GM13977 (cell line): ENCODE measurements around the gene C6orf120.

Source experiments
- DNase-seq: peaks from one replicate; pipeline ENCODE4 v3.0.0; 2012; ENCODE audit warnings: low spot score
- CTCF ChIP-seq: IDR thresholded peaks from 2 replicates; pipeline ENCODE4 v1.5.1; 2012; ENCODE audit warnings: mild to moderate bottlenecking, control low read depth; ENCODE audit not compliant: insufficient read depth; ENCODE audit errors: extremely low read depth, missing control alignments
- in situ Hi-C: fragments of 300-500 bp; cut with MboI; formaldehyde crosslinking; loops from one replicate; pipeline ENCODE4 v1.12.0; 2022; ENCODE audit warnings: low sequenced_read_pairs, low pct_unique_long_range_greater_than_20kb, mixed read lengths, inconsistent platforms; ENCODE audit not compliant: unreplicated experiment

C6orf120 gene

GRCh38 chr6:169745405-169745804 lies 43.5 kb downstream of the C6orf120 start:
- no peak for TF ChIP-seq CTCF
- DNase-seq, result no peak
- in situ Hi-C loops, result no loop called here

- DNase-seq, result no peak
- in situ Hi-C loops, result no loop called here
- TF ChIP-seq CTCF, result no peak
Measured at GRCh38 chr6:169746556-169746955, 44.6 kb downstream of the C6orf120 start.

- in situ Hi-C loops, result no loop called here
Measured at GRCh38 chr6:169751242-169752073, 49.5 kb downstream of the C6orf120 start, which contains the start of the genes DYNLT2 and ERMARD. DYNLT2 (minus strand) TSS chr6:169751572; CDS start chr6:169751458, 114 bp downstream. ERMARD (plus strand) TSS chr6:169751622; CDS start chr6:169751658, 36 bp downstream.

GRCh38 chr6:169752074-169752623 lies 50.2 kb downstream of the C6orf120 start:
- in situ Hi-C loops, result no loop called here
- no peak for DNase-seq
- no peak for TF ChIP-seq CTCF

More at GRCh38 chr6:169751242-169752073, 49.5 kb downstream of the C6orf120 start, which contains the start of the genes DYNLT2 and ERMARD:
- peak; percentile 93 for DNase-seq
- TF ChIP-seq CTCF, result no peak
